ENCODE data around the gene MDH1B. TPM values are rescaled to one million over a fixed set of nuclear protein-coding genes. Genes with fewer than 3 reads are reported as not detected.

MDH1B gene
- total RNA-seq, 4 donors from 2014 or later = 1.3 to 38.2 (median 4.8) TPM

GRCh38 chr2:206798000-206798399 is 32.9 kb upstream of the MDH1B start:
- intact Hi-C loops (cut with DNase I; ENCODE audit: low total_unique reads) = loop anchor here (10.0 kb wide), 1 partner anchor 677 kb away; no protein-coding TSS in a partner anchor
- H3K9me3 ChIP-seq = no peaks in the 10 kb centered on the region
- H3K36me3 ChIP-seq = no peaks in the 10 kb centered on the region
- no peak overlapping the region for H3K27ac ChIP-seq
- H3K4me3 ChIP-seq = no peak overlapping the region
- no peaks in the 10 kb centered on the region for H3K27me3 ChIP-seq
- no peaks in the 10 kb centered on the region for H3K4me1 ChIP-seq
- no peak for DNase-seq
- no peak for TF ChIP-seq POLR2A (IDR thresholded peaks at IDR 0.05)
- TF ChIP-seq, protein P1, sequence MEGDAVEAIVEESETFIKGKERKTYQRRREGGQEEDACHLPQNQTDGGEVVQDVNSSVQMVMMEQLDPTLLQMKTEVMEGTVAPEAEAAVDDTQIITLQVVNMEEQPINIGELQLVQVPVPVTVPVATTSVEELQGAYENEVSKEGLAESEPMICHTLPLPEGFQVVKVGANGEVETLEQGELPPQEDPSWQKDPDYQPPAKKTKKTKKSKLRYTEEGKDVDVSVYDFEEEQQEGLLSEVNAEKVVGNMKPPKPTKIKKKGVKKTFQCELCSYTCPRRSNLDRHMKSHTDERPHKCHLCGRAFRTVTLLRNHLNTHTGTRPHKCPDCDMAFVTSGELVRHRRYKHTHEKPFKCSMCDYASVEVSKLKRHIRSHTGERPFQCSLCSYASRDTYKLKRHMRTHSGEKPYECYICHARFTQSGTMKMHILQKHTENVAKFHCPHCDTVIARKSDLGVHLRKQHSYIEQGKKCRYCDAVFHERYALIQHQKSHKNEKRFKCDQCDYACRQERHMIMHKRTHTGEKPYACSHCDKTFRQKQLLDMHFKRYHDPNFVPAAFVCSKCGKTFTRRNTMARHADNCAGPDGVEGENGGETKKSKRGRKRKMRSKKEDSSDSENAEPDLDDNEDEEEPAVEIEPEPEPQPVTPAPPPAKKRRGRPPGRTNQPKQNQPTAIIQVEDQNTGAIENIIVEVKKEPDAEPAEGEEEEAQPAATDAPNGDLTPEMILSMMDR (IDR thresholded peaks at IDR 0.05) = no peak

DNA sequence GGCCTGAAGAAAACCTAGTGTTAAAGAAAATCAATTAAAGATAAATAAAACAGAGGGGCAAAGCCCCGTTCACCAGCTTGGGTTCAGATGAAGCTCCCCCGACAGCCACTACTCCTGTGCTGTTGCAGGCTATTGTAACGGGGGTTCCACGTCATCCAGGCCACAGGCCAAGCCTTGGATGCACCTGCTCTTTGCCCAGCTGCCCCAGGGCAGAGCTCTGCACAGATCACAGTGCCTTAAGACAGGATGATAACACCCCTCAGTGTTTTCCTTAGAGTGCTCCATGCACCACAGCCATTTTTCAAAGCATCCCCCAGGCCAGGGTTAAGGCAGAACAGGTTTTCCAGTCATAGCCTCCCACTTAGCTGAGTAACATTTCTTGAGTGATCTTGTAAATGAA is 32.2 kb upstream of the MDH1B start:
- H3K4me3 ChIP-seq = no peak overlapping the region
- no peaks in the 10 kb centered on the region for H3K36me3 ChIP-seq
- no peaks in the 10 kb centered on the region for H3K4me1 ChIP-seq
- no peak for DNase-seq
- H3K9me3 ChIP-seq = no peaks in the 10 kb centered on the region
- no peaks in the 10 kb centered on the region for H3K27me3 ChIP-seq
- intact Hi-C loops (cut with DNase I; ENCODE audit: low total_unique reads) = loop anchor here (10.0 kb wide), 1 partner anchor 677 kb away; no protein-coding TSS in a partner anchor
- no peak overlapping the region for H3K27ac ChIP-seq
- TF ChIP-seq POLR2A (IDR thresholded peaks at IDR 0.05) = no peak
- TF ChIP-seq, protein P1 (IDR thresholded peaks at IDR 0.05) = no peak

DNA sequence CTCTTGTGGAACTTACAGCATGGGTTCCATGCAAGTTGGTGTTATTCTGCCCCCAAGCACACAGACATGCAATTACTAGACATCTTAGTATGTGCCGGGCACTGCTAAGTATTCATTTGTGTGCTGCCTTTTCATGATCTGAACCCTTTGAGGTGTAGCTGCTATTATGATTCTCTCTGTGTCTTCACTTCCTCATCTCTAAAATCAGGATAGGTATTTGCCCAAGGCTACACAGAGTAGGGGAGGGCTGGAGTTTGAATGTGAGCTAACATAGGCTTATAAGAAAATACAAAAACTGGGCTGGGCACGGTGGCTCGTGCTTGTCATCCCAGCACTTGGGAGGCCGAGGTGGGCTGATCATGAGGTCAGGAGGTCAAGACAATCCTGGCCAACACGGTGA is 27.5 kb upstream of the MDH1B start:
- no peaks in the 10 kb centered on the region for H3K4me1 ChIP-seq
- no peak overlapping the region for H3K27ac ChIP-seq
- H3K4me3 ChIP-seq = no peak overlapping the region
- intact Hi-C loops (cut with DNase I; ENCODE audit: low total_unique reads) = loop anchor here (10.0 kb wide), 1 partner anchor 682 kb away; no protein-coding TSS in a partner anchor
- TF ChIP-seq, protein P1 (IDR thresholded peaks at IDR 0.05) = no peak
- no peak for TF ChIP-seq POLR2A (IDR thresholded peaks at IDR 0.05)
- H3K27me3 ChIP-seq = no peaks in the 10 kb centered on the region
- no peaks in the 10 kb centered on the region for H3K9me3 ChIP-seq
- H3K36me3 ChIP-seq = no peaks in the 10 kb centered on the region
- no peak for DNase-seq

GRCh38 chr2:206790311-206790935 is 25.3 kb upstream of the MDH1B start:
- intact Hi-C loops (cut with DNase I; ENCODE audit: low total_unique reads) = loop anchor here (10.0 kb wide), 1 partner anchor 684 kb away; no protein-coding TSS in a partner anchor
- Histone ChIP-seq H3K4me3 (no peak overlapping the region), H3K4me1 (no peaks in the 10 kb centered on the region), H3K9me3 (no peaks in the 10 kb centered on the region), H3K27me3 (no peaks in the 10 kb centered on the region), H3K27ac (no peak overlapping the region), H3K36me3 (no peaks in the 10 kb centered on the region)
- TF ChIP-seq, protein P1 (IDR thresholded peaks at IDR 0.05) = no peak
- TF ChIP-seq POLR2A (IDR thresholded peaks at IDR 0.05) = no peak
- DNase-seq = no peak

GRCh38 chr2:206784559-206785353 is 19.6 kb upstream of the MDH1B start:
- TF ChIP-seq, protein P1 (IDR thresholded peaks at IDR 0.05) = no peak
- no peak for TF ChIP-seq POLR2A (IDR thresholded peaks at IDR 0.05)
- no peak for DNase-seq
- Histone ChIP-seq H3K36me3 (no peaks in the 10 kb centered on the region), H3K9me3 (no peaks in the 10 kb centered on the region), H3K27me3 (no peaks in the 10 kb centered on the region), H3K27ac (no peak overlapping the region), H3K4me3 (no peak overlapping the region), H3K4me1 (no peaks in the 10 kb centered on the region)
- intact Hi-C loops (cut with DNase I; ENCODE audit: low total_unique reads) = no loop called here
